GM19023 (cell line): ENCODE results near the gene DHCR7.

Source experiments
- ATAC-seq: cut with Tn5 transposase; IDR thresholded peaks from one replicate; pipeline ENCODE4 v1.9.1; 2021; ENCODE audit warnings: mild to moderate bottlenecking, moderate library complexity; ENCODE audit not compliant: unreplicated experiment

DHCR7 gene

DNA sequence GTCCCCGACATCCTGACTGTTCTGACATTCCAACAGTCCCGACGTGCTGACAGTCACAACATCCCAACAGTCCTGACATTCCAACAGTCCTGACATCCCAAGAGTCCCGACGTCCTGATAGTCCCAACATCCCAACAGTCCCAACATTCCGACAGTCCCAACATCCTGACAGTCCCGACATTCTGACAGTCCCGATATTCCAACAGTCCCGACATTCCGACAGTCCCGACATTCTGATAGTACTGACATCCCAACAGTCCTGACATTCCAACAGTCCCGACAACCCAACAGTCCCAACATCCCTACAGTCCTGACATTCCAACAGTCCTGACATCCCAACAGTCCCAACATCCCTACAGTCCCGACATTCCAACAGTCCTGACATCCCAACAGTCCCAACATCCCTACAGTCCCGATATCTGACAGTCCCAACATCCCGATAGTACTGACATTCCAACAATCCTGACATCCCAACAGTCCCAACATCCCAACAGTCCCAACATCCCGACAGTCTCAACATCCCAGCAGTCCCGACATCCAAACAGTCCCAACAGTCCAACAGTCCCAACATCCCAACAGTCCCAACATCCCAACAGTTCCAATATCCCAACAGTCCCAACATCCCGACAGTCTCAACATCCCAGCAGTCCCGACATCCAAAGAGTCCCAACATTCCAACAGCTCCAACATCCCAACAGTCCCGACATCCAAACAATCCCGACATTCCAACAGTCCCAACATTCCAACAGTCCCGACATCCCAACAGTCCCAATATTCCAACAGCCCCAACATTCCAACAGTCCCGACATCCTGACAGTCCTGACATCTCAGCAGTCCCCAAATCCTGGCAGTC lies 60.2 kb downstream of the DHCR7 start:
- no peak for ATAC-seq

DNA sequence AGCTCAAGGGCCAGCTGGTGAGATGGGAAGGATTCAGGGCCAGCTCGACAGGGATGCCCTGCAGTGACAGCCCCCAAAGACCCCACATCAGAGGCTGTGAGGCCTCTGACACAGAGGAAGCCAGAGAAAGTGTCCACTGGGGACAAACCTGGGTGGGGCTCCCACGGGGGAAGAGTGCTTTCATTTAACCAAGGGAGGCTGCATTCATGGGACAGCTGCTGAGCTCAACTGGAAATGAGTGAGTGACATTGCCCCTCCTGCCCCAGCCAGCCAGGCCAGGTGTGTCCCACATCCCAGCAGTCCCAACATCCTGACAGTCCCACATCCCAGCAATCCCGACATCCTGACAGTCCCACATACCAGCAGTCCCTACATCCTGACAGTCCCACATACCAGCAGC lies 61.0 kb downstream of the DHCR7 start:
- ATAC-seq: no peak

DNA sequence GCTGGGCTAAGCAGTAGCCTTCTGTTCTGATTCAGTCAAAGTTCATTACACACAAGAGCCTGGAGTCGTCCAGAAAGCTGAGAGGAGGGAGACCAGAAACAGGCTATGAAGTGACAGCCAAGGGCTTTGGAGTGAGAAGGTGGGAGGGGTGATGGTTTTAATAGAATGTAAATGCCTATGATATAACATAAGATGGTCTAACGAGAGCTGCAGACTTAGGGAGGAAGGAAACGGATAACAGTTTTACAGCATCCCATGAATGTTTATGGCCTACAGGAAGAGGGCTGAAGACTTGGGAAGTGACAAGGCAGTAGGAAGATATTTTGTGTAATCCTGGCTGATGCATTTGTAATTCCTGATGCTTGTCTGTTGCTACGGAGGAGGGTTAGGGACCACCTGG lies 62.0 kb downstream of the DHCR7 start:
- no peak for ATAC-seq

DNA sequence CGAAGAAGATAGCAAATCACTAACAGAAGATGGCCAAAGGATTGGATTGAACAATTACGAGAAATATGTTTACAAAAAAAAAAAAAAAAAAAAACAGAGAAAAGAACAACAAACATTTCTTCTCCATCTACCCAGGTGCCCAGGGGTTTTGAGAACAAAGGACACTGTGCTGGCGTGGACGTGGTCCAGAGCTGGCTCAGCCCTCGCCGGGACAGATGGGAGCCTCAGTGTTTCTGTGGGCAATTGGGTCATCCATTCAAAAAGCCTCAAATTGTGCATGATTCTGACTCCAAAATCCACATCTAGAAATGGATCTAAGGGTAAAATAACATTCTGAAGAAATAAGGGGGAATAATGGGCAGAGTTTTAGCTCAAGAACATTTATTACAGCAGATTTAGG lies 63.1 kb downstream of the DHCR7 start:
- ATAC-seq: no peak

DNA sequence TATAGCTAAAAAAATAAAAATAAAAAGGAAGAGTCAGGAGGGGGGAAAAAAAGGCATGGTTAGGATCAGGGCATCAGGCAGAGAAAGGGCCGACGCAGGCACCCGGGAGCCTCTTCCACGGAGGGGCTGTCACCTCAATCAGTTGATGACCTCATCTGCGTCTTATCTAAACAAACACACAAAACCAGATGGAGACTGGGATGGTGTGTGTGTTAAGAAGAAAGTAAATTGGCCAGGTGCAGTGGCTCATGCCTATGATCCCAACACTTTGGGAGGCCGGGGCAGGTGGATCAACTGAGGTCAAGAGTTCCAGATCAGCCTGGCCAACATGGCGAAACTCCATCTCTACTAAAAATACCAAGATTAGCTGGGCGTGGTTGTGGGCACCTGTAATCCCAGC lies 63.6 kb downstream of the DHCR7 start:
- ATAC-seq: no peak
